Lung (tissue), 12 donors: ENCODE data around the gene DCXR. TPM values are rescaled to one million over a fixed set of nuclear protein-coding genes. Genes with fewer than 3 reads are reported as not detected.

Source experiments
- ATAC-seq: fragments of 200-7000 bp; cut with Tn5 transposase; one replicate; pipeline ENCODE4 v1.9.1; 2020; ENCODE audit warnings: moderate number of reproducible peaks; ENCODE audit not compliant: insufficient read depth, low FRiP score
- DNase-seq, 3 donors: peaks; one replicate each; pipeline ENCODE4 v3.0.0-alpha.2; 2013 to 2017
- H3K27ac ChIP-seq, 2 donors: one replicate each; pipeline ENCODE4 v1.5.1; 2013; ENCODE audit warnings: mild to moderate bottlenecking in 2 of 2, moderate library complexity in 2 of 2, control low read depth in 1 of 2, inconsistent platforms in 1 of 2, low read depth in 1 of 2, low read length in 1 of 2
- H3K27me3 ChIP-seq, 3 donors: one replicate each; pipeline ENCODE4 v1.5.1; 2013; ENCODE audit warnings: low read length in 2 of 3; ENCODE audit not compliant: control insufficient read depth in 3 of 3, insufficient read depth in 3 of 3
- H3K36me3 ChIP-seq, 4 donors: one replicate each; pipeline ENCODE4 v1.5.1; 2013; ENCODE audit warnings: low read length in 4 of 4, mild to moderate bottlenecking in 1 of 4, moderate library complexity in 1 of 4; ENCODE audit not compliant: control insufficient read depth in 4 of 4, insufficient read depth in 4 of 4
- H3K4me1 ChIP-seq, 5 donors: one replicate each; pipeline ENCODE4 v1.5.1; 2013; ENCODE audit warnings: low read length in 5 of 5, mild to moderate bottlenecking in 2 of 5, moderate library complexity in 1 of 5; ENCODE audit not compliant: control insufficient read depth in 5 of 5, insufficient read depth in 5 of 5
- H3K4me3 ChIP-seq: one replicate; pipeline ENCODE4 v1.5.1; 2013; ENCODE audit warnings: mild to moderate bottlenecking, control low read depth, moderate library complexity
- H3K9ac ChIP-seq, 2 donors: one replicate each; pipeline ENCODE4 v1.5.1; 2013; ENCODE audit warnings: low read length in 2 of 2, control low read depth in 1 of 2; ENCODE audit not compliant: insufficient read depth in 1 of 2
- H3K9me3 ChIP-seq, 4 donors: one replicate each; pipeline ENCODE4 v1.5.1; 2013; ENCODE audit warnings: low read length in 3 of 4, mild to moderate bottlenecking in 1 of 4, moderate library complexity in 1 of 4; ENCODE audit not compliant: control insufficient read depth in 4 of 4, insufficient read depth in 3 of 4
- WGBS, 2 donors: extraction: QIAGEN DNeasy Blood & Tissue Kit; methylation state at CpG; one replicate each; pipeline ENCODE4 v1.1.7; 2013; 5-methylcytosine and 5-hydroxymethylcytosine counted together
- polyA plus RNA-seq, 2 donors: library from polyadenylated mRNA; stranded (reverse); fragments of 200-250 nt; gene quantifications; one replicate each; pipeline ENCODE4 v1.2.1, GENCODE V29; 2013
- total RNA-seq, 2 donors: library from RNA; depleted of rRNA in 1 of 2; stranded (reverse); fragments of >200 nt in 1 of 2; gene quantifications; one replicate each; pipeline ENCODE4 v1.2.1, GENCODE V29; 2014 to 2021
- TF ChIP-seq, protein P1 (sequence below): IDR thresholded peaks from 2 replicates; pipeline ENCODE4 v1.5.1; 2012; ENCODE audit warnings: mild to moderate bottlenecking; ENCODE audit errors: control extremely low read depth, extremely low read depth
- donor health status: control.
- donor health status: control.
- donor health status: Bipolar disorder and iron deficiency.
- donor health status: healthy.
- donor health status: DM: yes; HTN: yes; CAD: no.

DCXR gene
- total and polyA plus RNA-seq, 4 donors = 41.6 to 246 (median 206) TPM

DNA sequence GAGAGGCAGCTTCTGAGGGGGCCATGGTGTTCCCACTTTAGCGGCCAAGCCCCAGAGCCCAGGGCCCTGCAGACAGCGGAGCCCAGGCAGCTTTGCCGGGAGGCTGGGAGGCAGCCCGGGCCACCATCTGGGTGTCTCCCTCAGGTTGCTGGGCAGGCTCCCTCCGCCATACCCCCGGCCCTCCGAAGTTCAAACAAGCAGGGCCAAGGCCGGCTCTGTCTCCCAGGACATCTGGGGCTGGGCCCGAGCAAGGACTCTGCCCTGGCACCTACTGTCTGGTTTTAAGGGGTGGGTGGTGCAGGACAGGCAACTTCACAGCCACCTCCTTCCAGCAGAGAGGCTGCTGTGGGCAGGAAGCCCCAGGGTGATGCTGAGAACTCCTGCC lies 25.5 kb upstream of the DCXR start:
- Histone ChIP-seq H3K9ac (no peak overlapping the region), H3K9me3 (no peaks in the 10 kb centered on the region), H3K4me3 (no peak overlapping the region), H3K36me3 (peaks cover 0 to 60% (median 6%) of the 10 kb centered on the region in 4 donors), H3K27me3 (no peaks in the 10 kb centered on the region), H3K4me1 (peaks cover 0 to 19% (median 10%) of the 10 kb centered on the region in 5 donors), H3K27ac (no peak overlapping the region)
- WGBS, 2 donors = 90 to 92% methylated on average over 9 of the region's 9 CpGs
- DNase-seq = no peak
- ATAC-seq = no peak
- TF ChIP-seq, protein P1, sequence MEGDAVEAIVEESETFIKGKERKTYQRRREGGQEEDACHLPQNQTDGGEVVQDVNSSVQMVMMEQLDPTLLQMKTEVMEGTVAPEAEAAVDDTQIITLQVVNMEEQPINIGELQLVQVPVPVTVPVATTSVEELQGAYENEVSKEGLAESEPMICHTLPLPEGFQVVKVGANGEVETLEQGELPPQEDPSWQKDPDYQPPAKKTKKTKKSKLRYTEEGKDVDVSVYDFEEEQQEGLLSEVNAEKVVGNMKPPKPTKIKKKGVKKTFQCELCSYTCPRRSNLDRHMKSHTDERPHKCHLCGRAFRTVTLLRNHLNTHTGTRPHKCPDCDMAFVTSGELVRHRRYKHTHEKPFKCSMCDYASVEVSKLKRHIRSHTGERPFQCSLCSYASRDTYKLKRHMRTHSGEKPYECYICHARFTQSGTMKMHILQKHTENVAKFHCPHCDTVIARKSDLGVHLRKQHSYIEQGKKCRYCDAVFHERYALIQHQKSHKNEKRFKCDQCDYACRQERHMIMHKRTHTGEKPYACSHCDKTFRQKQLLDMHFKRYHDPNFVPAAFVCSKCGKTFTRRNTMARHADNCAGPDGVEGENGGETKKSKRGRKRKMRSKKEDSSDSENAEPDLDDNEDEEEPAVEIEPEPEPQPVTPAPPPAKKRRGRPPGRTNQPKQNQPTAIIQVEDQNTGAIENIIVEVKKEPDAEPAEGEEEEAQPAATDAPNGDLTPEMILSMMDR = no peak

DNA sequence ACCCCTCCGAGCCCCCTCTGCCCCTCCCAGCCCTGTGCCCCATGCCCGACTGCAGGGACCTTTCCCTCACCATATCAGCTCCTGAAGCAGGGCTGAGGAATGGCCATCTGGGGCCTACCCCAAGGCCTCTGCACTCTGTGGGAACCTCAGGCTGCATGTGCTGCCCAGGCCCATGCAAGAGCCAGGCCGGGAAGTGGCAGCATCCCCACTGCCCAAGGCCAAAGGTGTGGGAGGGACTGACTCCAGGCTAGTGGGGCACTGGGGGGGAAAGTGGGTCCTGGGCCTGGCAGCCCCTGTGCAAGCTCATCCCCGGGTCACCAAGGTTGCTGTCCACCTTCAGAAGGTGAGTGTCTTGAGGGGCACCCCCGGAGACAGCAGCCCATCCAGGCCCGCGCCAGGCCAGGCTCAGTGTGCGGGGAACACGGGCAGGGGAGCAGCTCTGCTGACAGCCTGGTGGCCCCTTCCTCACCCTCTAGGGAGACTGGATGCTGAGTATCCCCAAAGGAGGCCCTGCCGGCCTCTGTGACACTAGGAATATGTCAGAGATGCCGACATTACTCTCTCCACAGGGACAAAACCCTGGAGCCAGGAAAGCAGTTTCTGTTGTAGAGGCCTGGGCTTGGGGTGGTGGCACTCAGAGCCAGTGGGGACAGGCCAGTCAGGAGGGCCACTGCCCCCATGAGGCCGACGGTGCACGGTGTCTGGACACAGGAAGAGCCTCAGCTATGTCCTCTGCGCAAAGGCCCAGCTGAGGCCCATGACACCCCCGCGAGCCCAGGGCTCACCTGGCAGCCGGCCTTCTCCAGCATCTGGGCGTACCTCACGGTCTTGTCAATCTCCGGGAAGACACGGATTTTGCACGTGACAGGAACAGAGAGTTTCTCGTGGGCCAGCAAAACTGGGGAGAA lies 24.8 kb upstream of the DCXR start:
- H3K4me1 ChIP-seq = peaks cover 0 to 19% (median 10%) of the 10 kb centered on the region in 5 donors
- no peak for ATAC-seq
- H3K27me3 ChIP-seq = no peaks in the 10 kb centered on the region
- H3K36me3 ChIP-seq = peaks cover 2 to 66% (median 7%) of the 10 kb centered on the region in 4 donors
- H3K4me3 ChIP-seq = no peak overlapping the region
- 89 to 91% methylated on average over 24 of the region's 24 CpGs for WGBS, 2 donors
- no peaks in the 10 kb centered on the region for H3K9me3 ChIP-seq
- TF ChIP-seq, protein P1 = no peak
- no peak for DNase-seq
- no peak overlapping the region for H3K9ac ChIP-seq
- H3K27ac ChIP-seq = no peak overlapping the region

DNA sequence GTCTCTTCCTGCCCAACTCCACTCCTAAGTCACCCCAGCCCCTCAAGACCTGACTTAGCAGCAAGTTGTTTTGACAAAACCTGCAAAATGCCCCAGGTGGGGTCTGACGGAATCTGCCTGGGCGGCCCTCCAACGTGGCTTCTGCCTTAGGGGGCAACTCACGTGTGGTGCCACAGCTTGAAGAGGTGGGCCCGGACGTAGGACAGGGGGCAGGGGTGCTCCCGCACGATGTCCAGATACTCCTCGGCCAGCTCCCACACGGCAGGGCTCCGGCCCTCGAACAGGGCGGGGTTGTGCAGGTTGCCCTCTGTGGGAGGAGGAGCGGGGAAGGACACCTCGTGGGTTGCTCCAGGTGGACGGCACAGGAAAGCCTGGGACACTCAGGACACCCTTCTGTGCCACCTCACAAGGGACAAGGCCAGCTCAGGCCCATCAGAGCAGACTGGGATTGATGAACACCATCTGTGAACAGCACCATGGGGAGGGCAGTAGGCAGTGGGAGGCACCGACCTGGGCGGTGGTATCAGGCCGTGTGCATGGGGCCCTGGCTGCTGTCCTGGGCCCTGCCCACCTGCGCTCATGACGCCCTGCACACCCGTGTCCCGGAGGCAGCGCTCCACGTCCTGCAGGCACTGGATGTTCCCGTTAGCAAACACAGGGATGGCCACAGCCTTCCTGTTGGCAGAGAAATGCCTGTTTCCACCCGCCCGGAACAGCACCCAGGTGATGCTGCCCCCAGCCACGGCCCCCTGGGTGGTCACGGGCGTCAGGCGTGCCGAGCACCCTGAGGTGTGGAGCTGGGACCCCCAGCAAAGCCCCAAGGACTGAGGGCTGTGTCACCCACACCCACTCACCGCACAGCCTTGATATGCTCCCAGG lies 23.8 kb upstream of the DCXR start:
- no peak overlapping the region for H3K9ac ChIP-seq
- ATAC-seq (no peak), DNase-seq (no peak)
- peaks cover 0 to 14% (median 10%) of the 10 kb centered on the region in 5 donors for H3K4me1 ChIP-seq
- no peak overlapping the region for H3K4me3 ChIP-seq
- whole genome bisulfite sequencing, 2 donors = 91 to 92% methylated on average over 31 to 34 of the region's 34 CpGs
- no peak overlapping the region for H3K27ac ChIP-seq
- no peaks in the 10 kb centered on the region for H3K9me3 ChIP-seq
- TF ChIP-seq, protein P1 = no peak
- H3K36me3 ChIP-seq = peaks cover 3 to 76% (median 10%) of the 10 kb centered on the region in 4 donors
- no peaks in the 10 kb centered on the region for H3K27me3 ChIP-seq
